PFSK-1 (cell line): ENCODE results near the gene FAM13C.

Experiments
- POLR2AphosphoS5 ChIP-seq: IDR thresholded peaks from 2 replicates; pipeline ENCODE4 v1.6.1; 2012; ENCODE audit warnings: low read depth, mild to moderate bottlenecking, control low read depth, low read length, moderate library complexity
- SIN3A ChIP-seq: IDR thresholded peaks from 2 replicates; pipeline ENCODE4 v1.6.1; 2012; ENCODE audit warnings: mild to moderate bottlenecking, low read length, moderate library complexity, borderline replicate concordance; ENCODE audit not compliant: insufficient read depth
- TAF1 ChIP-seq: IDR thresholded peaks from 2 replicates; pipeline ENCODE4 v1.6.1; 2012; ENCODE audit warnings: low read length, control low read depth, borderline replicate concordance; ENCODE audit not compliant: insufficient read depth

DNA sequence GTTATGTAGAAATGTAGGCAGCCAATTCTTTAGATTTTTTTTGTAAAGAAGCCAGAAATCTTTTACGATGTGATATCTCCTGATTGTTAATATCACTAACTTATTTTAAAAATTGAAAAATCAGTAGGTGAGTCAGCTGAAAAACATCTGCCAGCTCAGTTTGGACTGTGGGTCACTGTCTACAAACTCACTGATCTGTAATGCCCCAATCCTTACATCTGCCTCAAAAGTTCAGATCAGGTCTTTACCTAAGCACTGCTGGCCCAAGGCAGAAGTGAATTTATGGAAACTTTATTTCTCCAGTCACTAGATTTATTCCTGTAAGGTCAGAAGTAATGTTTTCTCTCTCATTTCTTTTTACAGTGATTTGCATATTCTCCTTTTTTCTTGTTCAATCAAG is 31.0 kb upstream of the FAM13C start:
- no peak for TF ChIP-seq POLR2AphosphoS5
- TF ChIP-seq TAF1: no peak
- TF ChIP-seq SIN3A: no peak
